Stimulated activated naive CD8-positive, alpha-beta T cell treated with anti-CD3 and anti-CD28 coated beads, Interleukin-15, amount 100 ng/mL, for 72 hours (primary cell): ENCODE data around the gene USP7.

Experiments used
- ATAC-seq: fragments of 150-1000 bp; cut with Tn5 transposase; 2 replicates; pipeline ENCODE4 v1.10.0; 2021; ENCODE audit warnings: mild to moderate bottlenecking, moderate library complexity
- DNase-seq, 2 donors: peaks; one replicate each; pipeline ENCODE4 v3.0.0; 2021 to 2022
- H3K27ac Mint-ChIP-seq, 2 donors: one replicate each; pipeline ENCODE4 v1.8.0; 2022; ENCODE audit warnings: mild to moderate bottlenecking in 2 of 2, mixed read lengths in 2 of 2, moderate library complexity in 2 of 2
- H3K27me3 Mint-ChIP-seq: one replicate; pipeline ENCODE4 v1.8.0; 2022; ENCODE audit warnings: mixed read lengths
- H3K4me1 Mint-ChIP-seq: one replicate; pipeline ENCODE4 v1.8.0; 2022; ENCODE audit warnings: mild to moderate bottlenecking, mixed read lengths
- H3K4me3 Mint-ChIP-seq, 2 donors: one replicate each; pipeline ENCODE4 v1.8.0; 2022; ENCODE audit warnings: mild to moderate bottlenecking in 2 of 2, mixed read lengths in 2 of 2, moderate library complexity in 1 of 2
- H3K9me3 Mint-ChIP-seq, 2 donors: one replicate each; pipeline ENCODE4 v1.8.0; 2022; ENCODE audit warnings: mixed read lengths in 2 of 2

The USP7 gene

GRCh38 chr16:8949536-8950418 lies 13.9 kb downstream of the USP7 start:
- H3K27ac Mint-ChIP-seq, result peak overlapping the region; percentile 3 to 45
- ATAC-seq (peak; percentile 58), DNase-seq (no peak)
- H3K9me3 Mint-ChIP-seq, result no peaks in the 10 kb centered on the region
- H3K27me3 Mint-ChIP-seq, result no peaks in the 10 kb centered on the region
- H3K4me1 Mint-ChIP-seq, result peaks cover 83% of the 10 kb centered on the region
- peak overlapping the region; percentile 47 to 52 for H3K4me3 Mint-ChIP-seq

GRCh38 chr16:8948831-8949230 lies 14.9 kb downstream of the USP7 start:
- Mint-ChIP-seq H3K4me3 (peak overlapping the region; percentile 10 to 62), H3K27me3 (no peaks in the 10 kb centered on the region), H3K27ac (no peak overlapping the region), H3K9me3 (no peaks in the 10 kb centered on the region), H3K4me1 (peaks cover 93% of the 10 kb centered on the region)
- ATAC-seq (peak; percentile 52), DNase-seq (no peak)

- Mint-ChIP-seq H3K4me3 (peak overlapping the region in 1 of 2 donors; percentile 62), H3K27ac (peak overlapping the region in 1 of 2 donors; percentile 54), H3K4me1 (peaks cover 95% of the 10 kb centered on the region), H3K27me3 (no peaks in the 10 kb centered on the region), H3K9me3 (no peaks in the 10 kb centered on the region)
- ATAC-seq (no peak), DNase-seq (no peak)
Observed at GRCh38 chr16:8948069-8948593, 15.6 kb downstream of the USP7 start.

GRCh38 chr16:8946544-8946943 lies 17.2 kb downstream of the USP7 start:
- DNase-seq, result no peak
- ATAC-seq, result no peak
- Mint-ChIP-seq H3K4me1 (peaks cover 95% of the 10 kb centered on the region), H3K27ac (peak overlapping the region in 1 of 2 donors; percentile 72), H3K27me3 (no peaks in the 10 kb centered on the region), H3K4me3 (peak overlapping the region in 1 of 2 donors; percentile 19), H3K9me3 (no peaks in the 10 kb centered on the region)

- Mint-ChIP-seq H3K27me3 (no peaks in the 10 kb centered on the region), H3K4me1 (peaks cover 95% of the 10 kb centered on the region), H3K27ac (peak overlapping the region; percentile 2 to 34), H3K9me3 (no peaks in the 10 kb centered on the region), H3K4me3 (peak overlapping the region in 1 of 2 donors; percentile 28)
- DNase-seq (no peak), ATAC-seq (no peak)
Observed at GRCh38 chr16:8945626-8946296, 17.9 kb downstream of the USP7 start.

GRCh38 chr16:8943966-8944759 lies 19.5 kb downstream of the USP7 start:
- Mint-ChIP-seq H3K27ac (peak overlapping the region; percentile 78 to 84), H3K4me1 (peaks cover 98% of the 10 kb centered on the region), H3K9me3 (no peaks in the 10 kb centered on the region), H3K4me3 (peak overlapping the region; percentile 63 to 72), H3K27me3 (no peaks in the 10 kb centered on the region)
- ATAC-seq (peak; percentile 69), DNase-seq (no peak)

GRCh38 chr16:8943001-8943763 lies 20.5 kb downstream of the USP7 start:
- H3K9me3 Mint-ChIP-seq, result no peaks in the 10 kb centered on the region
- H3K27me3 Mint-ChIP-seq, result no peaks in the 10 kb centered on the region
- ATAC-seq (no peak), DNase-seq (no peak)
- H3K4me3 Mint-ChIP-seq, result no peak overlapping the region
- H3K27ac Mint-ChIP-seq, result peak overlapping the region; percentile 21 to 48
- H3K4me1 Mint-ChIP-seq, result peaks cover 98% of the 10 kb centered on the region

GRCh38 chr16:8941718-8942344 lies 21.9 kb downstream of the USP7 start:
- Mint-ChIP-seq H3K4me3 (no peak overlapping the region), H3K9me3 (no peaks in the 10 kb centered on the region), H3K4me1 (peaks cover 99% of the 10 kb centered on the region), H3K27me3 (no peaks in the 10 kb centered on the region), H3K27ac (peak overlapping the region in 1 of 2 donors; percentile 37)
- no peak for ATAC-seq
- no peak for DNase-seq

GRCh38 chr16:8937803-8938202 lies 25.9 kb downstream of the USP7 start:
- Mint-ChIP-seq H3K4me1 (peaks cover 89% of the 10 kb centered on the region), H3K4me3 (no peak overlapping the region), H3K9me3 (no peaks in the 10 kb centered on the region), H3K27me3 (no peaks in the 10 kb centered on the region), H3K27ac (no peak overlapping the region)
- ATAC-seq (no peak), DNase-seq (no peak)

- H3K27me3 Mint-ChIP-seq, result no peaks in the 10 kb centered on the region
- DNase-seq, result peak; percentile 73 to 84
- peaks cover 89% of the 10 kb centered on the region for H3K4me1 Mint-ChIP-seq
- peak; percentile 100 for ATAC-seq
- no peaks in the 10 kb centered on the region for H3K9me3 Mint-ChIP-seq
- H3K4me3 Mint-ChIP-seq, result peak overlapping the region in 1 of 2 donors; percentile 40
- peak overlapping the region in 1 of 2 donors; percentile 80 for H3K27ac Mint-ChIP-seq
Observed at GRCh38 chr16:8936421-8936820, 27.3 kb downstream of the USP7 start.

GRCh38 chr16:8935989-8936388 lies 27.7 kb downstream of the USP7 start:
- Mint-ChIP-seq H3K27me3 (no peaks in the 10 kb centered on the region), H3K9me3 (no peaks in the 10 kb centered on the region), H3K4me3 (peak overlapping the region in 1 of 2 donors; percentile 40), H3K27ac (peak overlapping the region in 1 of 2 donors; percentile 80), H3K4me1 (peaks cover 87% of the 10 kb centered on the region)
- DNase-seq, result no peak
- ATAC-seq, result peak; percentile 19

GRCh38 chr16:8934601-8935000 lies 29.1 kb downstream of the USP7 start:
- DNase-seq (no peak), ATAC-seq (no peak)
- Mint-ChIP-seq H3K4me3 (no peak overlapping the region), H3K27ac (no peak overlapping the region), H3K9me3 (no peaks in the 10 kb centered on the region), H3K4me1 (peaks cover 75% of the 10 kb centered on the region), H3K27me3 (no peaks in the 10 kb centered on the region)

GRCh38 chr16:8931859-8932258 lies 31.8 kb downstream of the USP7 start:
- ATAC-seq, result no peak
- peak in 1 of 2 donors; percentile 12 for DNase-seq
- Mint-ChIP-seq H3K27ac (no peak overlapping the region), H3K9me3 (no peaks in the 10 kb centered on the region), H3K4me3 (no peak overlapping the region), H3K4me1 (peaks cover 71% of the 10 kb centered on the region), H3K27me3 (no peaks in the 10 kb centered on the region)

- no peaks in the 10 kb centered on the region for H3K27me3 Mint-ChIP-seq
- DNase-seq (no peak), ATAC-seq (no peak)
- H3K9me3 Mint-ChIP-seq, result no peaks in the 10 kb centered on the region
- H3K4me1 Mint-ChIP-seq, result peaks cover 60% of the 10 kb centered on the region
- H3K27ac Mint-ChIP-seq, result peak overlapping the region; percentile 78 to 95
- peak overlapping the region; percentile 44 to 73 for H3K4me3 Mint-ChIP-seq
Observed at GRCh38 chr16:8929086-8929748, 34.5 kb downstream of the USP7 start.
